ENCODE data around the gene GRID2IP.
A peak's percentile ranks its signal among the peaks of the same experiment; 100 is the strongest.

Gene GRID2IP

GRCh38 chr7:6563936-6564770 lies 12.9 kb upstream of the GRID2IP start:
- FAIRE-seq (no peak), DNase-seq (ENCODE audit: low spot score) (no peak)

- FAIRE-seq (no peak), DNase-seq (ENCODE audit: low spot score) (no peak)
Observed at GRCh38 chr7:6562106-6562505, 10.8 kb upstream of the GRID2IP start.

- no peak for FAIRE-seq
- DNase-seq (ENCODE audit: low spot score), result no peak
Observed at GRCh38 chr7:6559896-6560295, 8.6 kb upstream of the GRID2IP start.

- DNase-seq (ENCODE audit: low spot score) (peak; percentile 29), FAIRE-seq (peak; percentile 18)
Observed at GRCh38 chr7:6558837-6559236, 7.6 kb upstream of the GRID2IP start.

- FAIRE-seq (no peak), DNase-seq (ENCODE audit: low spot score) (no peak)
Observed at GRCh38 chr7:6556196-6556595, 4.9 kb upstream of the GRID2IP start.

GRCh38 chr7:6554848-6555247 lies 3.6 kb upstream of the GRID2IP start:
- DNase-seq (ENCODE audit: low spot score) (no peak), FAIRE-seq (no peak)

- DNase-seq (ENCODE audit: low spot score) (no peak), FAIRE-seq (no peak)
Observed at GRCh38 chr7:6553448-6554044, 2.3 kb upstream of the GRID2IP start.

GRCh38 chr7:6547400-6547799 lies 3.9 kb downstream of the GRID2IP start:
- no peak for FAIRE-seq
- DNase-seq (ENCODE audit: low spot score), result no peak

- no peak for DNase-seq (ENCODE audit: low spot score)
- no peak for FAIRE-seq
Observed at GRCh38 chr7:6546498-6547251, 4.6 kb downstream of the GRID2IP start.

- no peak for FAIRE-seq
- DNase-seq (ENCODE audit: low spot score), result no peak
Observed at GRCh38 chr7:6545398-6546126, 5.7 kb downstream of the GRID2IP start.

- DNase-seq (ENCODE audit: low spot score), result no peak
- no peak for FAIRE-seq
Observed at GRCh38 chr7:6542368-6542767, 8.9 kb downstream of the GRID2IP start.

- FAIRE-seq (no peak), DNase-seq (ENCODE audit: low spot score) (no peak)
Observed at GRCh38 chr7:6536262-6537260, 14.7 kb downstream of the GRID2IP start.

- no peak for FAIRE-seq
- no peak for DNase-seq (ENCODE audit: low spot score)
Observed at GRCh38 chr7:6533893-6534495, 17.3 kb downstream of the GRID2IP start.

GRCh38 chr7:6532516-6532915 lies 18.7 kb downstream of the GRID2IP start:
- DNase-seq (ENCODE audit: low spot score) (no peak), FAIRE-seq (no peak)

- FAIRE-seq, result no peak
- no peak for DNase-seq (ENCODE audit: low spot score)
Observed at GRCh38 chr7:6531492-6532279, 19.6 kb downstream of the GRID2IP start.

- FAIRE-seq, result no peak
Observed at GRCh38 chr7:6530626-6531491, 20.4 kb downstream of the GRID2IP start.

GRCh38 chr7:6529643-6530042 lies 21.6 kb downstream of the GRID2IP start:
- no peak for FAIRE-seq

More at GRCh38 chr7:6530626-6531491, 20.4 kb downstream of the GRID2IP start:
- no peak for DNase-seq (ENCODE audit: low spot score)

More at GRCh38 chr7:6529643-6530042, 21.6 kb downstream of the GRID2IP start:
- no peak for DNase-seq (ENCODE audit: low spot score)

Measured in RCC 7860 (cell line).